Spleen (tissue), 7 donors: Measurements from ENCODE around the gene KRT40.

Experiments
- CTCF ChIP-seq, 11 experiments: fragments of 200-600 bp in 7 of 11; fragments of 450-650 bp in 4 of 11; sonication (generic) in 4 of 11; IDR thresholded peaks in 8 of 11; conservative IDR thresholded peaks in 3 of 11; 1 replicate in 7 of 11; 2 replicates in 4 of 11; pipeline versions ENCODE4 v1.4.0 to v1.8.0; 2016 to 2021; ENCODE audit warnings: antibody characterized with exemption in 11 of 11, inconsistent platforms in 4 of 11, mild to moderate bottlenecking in 1 of 11
- POLR2A ChIP-seq, 3 donors: fragments of 450-650 bp; IDR thresholded peaks; one replicate each; pipeline ENCODE4 v1.5.1; 2017; ENCODE audit warnings: antibody characterized with exemption in 3 of 3, mild to moderate bottlenecking in 1 of 3
- donor health status: DM: no; HTN: no; CAD: no; lungs with moderate emphysema.
- donor health status: DM: no; HTN: no; CAD: no.
- donor health status: DM: no; HTN: no; CAD: no.

DNA sequence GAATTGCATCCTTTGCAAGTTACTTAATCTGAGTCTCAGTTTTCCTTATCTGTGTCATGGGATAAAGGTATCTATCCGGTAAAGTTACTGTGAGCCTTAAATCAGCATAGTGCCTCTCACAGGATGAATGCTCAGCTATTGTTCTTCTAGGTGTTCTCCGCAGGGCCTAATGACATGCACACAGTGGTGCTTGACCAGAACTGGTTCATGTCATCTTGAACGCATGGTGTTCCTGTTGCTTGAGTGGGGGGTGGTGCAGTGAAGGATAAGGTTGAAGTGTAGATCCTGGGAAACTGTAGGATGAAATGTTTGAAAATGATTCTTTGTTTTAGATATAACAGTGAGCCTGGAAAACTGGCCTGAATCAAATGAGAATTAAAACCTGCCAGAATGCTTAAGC is 4.0 kb downstream of the KRT40 start:
- TF ChIP-seq CTCF (IDR thresholded peaks at IDR 0.05 in 8 of 11, conservative IDR thresholded peaks at IDR 0.05 in 3 of 11) (no peak), POLR2A (IDR thresholded peaks at IDR 0.05) (no peak)
